HepG2 (cell line): ENCODE measurements around the gene KCNIP4. TPM values are rescaled to one million over a fixed set of nuclear protein-coding genes. Genes with fewer than 3 reads are reported as not detected.

ENCODE experiments used
- ATAC-seq: fragments of 200-7000 bp; cut with Tn5 transposase; 3 replicates; pipeline ENCODE4 v1.9.1; 2020; ENCODE audit warnings: mild to moderate bottlenecking, moderate library complexity
- BruUV-seq: library from RNA; stranded (reverse); fragments of 400-500 nt; replicated peaks from 2 replicates; lab custom pipeline; 2021; lab: Mats Ljungman, UMichigan
- CTCF ChIA-PET: fragments of 300-600 bp; formaldehyde crosslinking; extraction: SDS; loops from one replicate; lab custom pipeline; 2021; ENCODE audit warnings: low total read pairs, inconsistent platforms, low intra/inter-chr PET ratio; lab: Yijun Ruan, JAX
- POLR2A ChIA-PET: fragments of 350-600 bp; sonication (Branson Sonifier 250); formaldehyde crosslinking; loops from one replicate; lab custom pipeline; 2020; ENCODE audit warnings: antibody characterized with exemption, inconsistent platforms; lab: Yijun Ruan, JAX
- DNase-seq: peaks from one replicate; pipeline ENCODE4 v3.0.0-alpha.2; 2015; ENCODE audit warnings: low spot score
- FAIRE-seq: peaks from 3 replicates; lab custom pipeline; 2011; peaks lifted over from hg19 to GRCh38; lab: Jason Lieb, UNC
- H2AFZ ChIP-seq: one replicate; pipeline ENCODE4 v1.6.1; 2011; ENCODE audit warnings: low read length, inconsistent platforms
- H3K27ac ChIP-seq: fragments of 300-600 bp; 3 replicates; pipeline ENCODE4 v1.8.0; 2011; ENCODE audit warnings: mixed run types, mild to moderate bottlenecking, mixed read lengths, low read length, inconsistent platforms; ENCODE audit not compliant: insufficient read depth; ENCODE audit errors: extremely low read length
- H3K27me3 ChIP-seq, 2 experiments: fragments of 200-600 bp in 1 of 2; 2 replicates in 1 of 2; 3 replicates in 1 of 2; pipeline versions ENCODE4 v1.6.0 to v1.8.0; 2011; ENCODE audit warnings: low read length in 2 of 2, mild to moderate bottlenecking in 2 of 2, moderate library complexity in 2 of 2, inconsistent platforms in 1 of 2; ENCODE audit not compliant: insufficient read depth in 2 of 2, control insufficient read depth in 1 of 2
- H3K36me3 ChIP-seq, 2 experiments: fragments of 200-600 bp in 1 of 2; replicated peaks in 1 of 2; 2 replicates in 1 of 2; 3 replicates in 1 of 2; pipeline versions ENCODE4 v1.5.1 to v1.8.0; 2011; ENCODE audit warnings: low read length in 2 of 2, inconsistent platforms in 1 of 2; ENCODE audit not compliant: insufficient read depth in 2 of 2, control insufficient read depth in 1 of 2
- H3K4me1 ChIP-seq: 2 replicates; pipeline ENCODE4 v1.5.1; 2012; ENCODE audit warnings: low read length, inconsistent platforms; ENCODE audit not compliant: insufficient read depth
- H3K4me2 ChIP-seq: 2 replicates; pipeline ENCODE4 v1.6.0; 2011; ENCODE audit warnings: low read depth, low read length, inconsistent platforms
- H3K4me3 ChIP-seq, 3 experiments: fragments of 200-600 bp in 1 of 3; sonication (generic), shearing (Covaris generic) in 1 of 3; replicated peaks in 1 of 3; 2 replicates each; pipeline ENCODE4 v1.5.1; 2011 to 2016; ENCODE audit warnings: low read length in 3 of 3, inconsistent platforms in 2 of 3, low read depth in 2 of 3, mild to moderate bottlenecking in 2 of 3, control low read depth in 1 of 3, mixed read lengths in 1 of 3; ENCODE audit not compliant: insufficient read depth in 1 of 3
- H3K79me2 ChIP-seq: one replicate; pipeline ENCODE4 v1.6.1; 2011; ENCODE audit warnings: low read length, inconsistent platforms; ENCODE audit not compliant: insufficient read depth
- H3K9ac ChIP-seq: 2 replicates; pipeline ENCODE4 v1.6.0; 2011; ENCODE audit warnings: mild to moderate bottlenecking, low read depth, low read length, inconsistent platforms; ENCODE audit not compliant: insufficient read depth
- H3K9me3 ChIP-seq: 2 replicates; pipeline ENCODE4 v1.5.1; 2012; ENCODE audit warnings: mild to moderate bottlenecking, low read length
- H4K20me1 ChIP-seq: 2 replicates; pipeline ENCODE4 v1.6.0; 2011; ENCODE audit warnings: inconsistent platforms, mild to moderate bottlenecking, low read length, moderate library complexity; ENCODE audit not compliant: insufficient read depth
- AKAP8 ChIP-seq: sonication (generic); formaldehyde crosslinking; IDR thresholded peaks from 2 replicates; pipeline ENCODE4 v1.5.1; 2020; ENCODE audit warnings: mild to moderate bottlenecking, missing genetic modification reagents
- DNMT3B ChIP-seq: conservative IDR thresholded peaks from 2 replicates; pipeline ENCODE4 v1.6.1; 2016; ENCODE audit warnings: missing biosample characterization, control low read depth
- FOXM1 ChIP-seq: sonication (generic); formaldehyde crosslinking; IDR thresholded peaks from 2 replicates; pipeline ENCODE4 v1.5.0; 2020; ENCODE audit warnings: missing genetic modification reagents
- HNRNPL ChIP-seq: fragments of 200-400 bp; formaldehyde crosslinking; IDR thresholded peaks from 2 replicates; pipeline ENCODE4 v1.6.1; 2017; ENCODE audit warnings: mild to moderate bottlenecking, low read depth, low read length
- MAZ ChIP-seq, 2 experiments: sonication (generic) in 1 of 2; formaldehyde crosslinking in 1 of 2; IDR thresholded peaks; 2 replicates each; pipeline versions ENCODE4 v1.5.0 to v1.6.1; 2012 to 2020; ENCODE audit warnings: low read depth in 2 of 2, mild to moderate bottlenecking in 2 of 2, borderline replicate concordance in 1 of 2, improper control_type of control experiment in 1 of 2, low read length in 1 of 2, missing genetic modification reagents in 1 of 2, moderate library complexity in 1 of 2
- PCBP2 ChIP-seq: fragments of 200-400 bp; formaldehyde crosslinking; optimal IDR thresholded peaks from 2 replicates; pipeline ENCODE3; 2018; ENCODE audit warnings: low read length, low read depth; ENCODE audit not compliant: poor library complexity, severe bottlenecking
- PLSCR1 ChIP-seq: sonication (generic); formaldehyde crosslinking; IDR thresholded peaks from 2 replicates; pipeline ENCODE4 v1.5.0; 2020; ENCODE audit warnings: missing genetic modification reagents, mild to moderate bottlenecking, borderline replicate concordance
- SIX4 ChIP-seq: sonication (generic); formaldehyde crosslinking; IDR thresholded peaks from 2 replicates; pipeline ENCODE4 v1.4.0; 2020; ENCODE audit warnings: missing genetic modification reagents
- ZBTB37 ChIP-seq: sonication (generic); formaldehyde crosslinking; IDR thresholded peaks from 2 replicates; pipeline ENCODE4 v1.4.0; 2020; ENCODE audit warnings: mild to moderate bottlenecking, missing genetic modification reagents
- ZNF121 ChIP-seq: sonication (generic); formaldehyde crosslinking; IDR thresholded peaks from 2 replicates; pipeline ENCODE4 v1.5.0; 2020; ENCODE audit warnings: mild to moderate bottlenecking, missing genetic modification reagents
- ZNF142 ChIP-seq: sonication (generic); formaldehyde crosslinking; IDR thresholded peaks from 2 replicates; pipeline ENCODE4 v1.4.0; 2020; ENCODE audit warnings: missing genetic modification reagents
- ZNF205 ChIP-seq: IDR thresholded peaks from 2 replicates; pipeline ENCODE4 v1.6.1; 2018; ENCODE audit warnings: missing biosample characterization, missing genetic modification reagents
- ZNF773 ChIP-seq: sonication (generic); formaldehyde crosslinking; IDR thresholded peaks from 2 replicates; pipeline ENCODE4 v1.4.0; 2020; ENCODE audit warnings: missing genetic modification reagents, borderline replicate concordance
- WGBS: methylation state at CpG from one replicate; pipeline ENCODE4 v1.1.6; 2017; ENCODE audit warnings: low lambda C conversion rate; 5-methylcytosine and 5-hydroxymethylcytosine counted together
- in situ Hi-C: cut with HindIII; loops from 2 replicates; pipeline ENCODE4 v1.10.0; 2017; ENCODE audit warnings: low pct_unique_long_range_greater_than_20kb; ENCODE audit not compliant: extremely low pct_ligation_motif_present
- intact Hi-C: fragments of 100-400 bp; cut with micrococcal nuclease; formaldehyde crosslinking; loops from one replicate; pipeline ENCODE4 v1.10.0; 2022; ENCODE audit not compliant: unreplicated experiment
- polyA plus RNA-seq, 8 experiments: library from polyadenylated mRNA; depleted of rRNA in 3 of 8; stranded (reverse) in 7 of 8; unstranded in 1 of 8; fragments of >200 nt; fragmentation: Illumina TruSeq in 4 of 8; extraction: Trizol in 4 of 8; gene quantifications; 2 replicates each; pipeline versions ENCODE4 v1.2.1 to v1.2.3, GENCODE V29; 2011 to 2016; ENCODE audit warnings: low read depth in 4 of 8, missing spikeins in 1 of 8, mixed read lengths in 1 of 8; ENCODE audit not compliant: insufficient read depth in 1 of 8
- total RNA-seq, 5 experiments: library from RNA; depleted of rRNA; stranded (reverse); fragments of >200 nt; fragmentation: Illumina TruSeq; extraction: Trizol; gene quantifications; 2 replicates each; pipeline ENCODE4 v1.2.3, GENCODE V29; 2016; ENCODE audit warnings: low read depth in 1 of 5
- TF ChIP-seq, protein P1 (sequence below): IDR thresholded peaks from 2 replicates; pipeline ENCODE4 v1.6.1; 2012; ENCODE audit warnings: low read depth, low read length, improper control_type of control experiment

The KCNIP4 gene
- total and polyA plus RNA-seq, 2 of the 13 experiments (the other 11 are each of a cell fraction or from before 2014, with no cell fraction given): 0.09 TPM; not detected in 1

DNA sequence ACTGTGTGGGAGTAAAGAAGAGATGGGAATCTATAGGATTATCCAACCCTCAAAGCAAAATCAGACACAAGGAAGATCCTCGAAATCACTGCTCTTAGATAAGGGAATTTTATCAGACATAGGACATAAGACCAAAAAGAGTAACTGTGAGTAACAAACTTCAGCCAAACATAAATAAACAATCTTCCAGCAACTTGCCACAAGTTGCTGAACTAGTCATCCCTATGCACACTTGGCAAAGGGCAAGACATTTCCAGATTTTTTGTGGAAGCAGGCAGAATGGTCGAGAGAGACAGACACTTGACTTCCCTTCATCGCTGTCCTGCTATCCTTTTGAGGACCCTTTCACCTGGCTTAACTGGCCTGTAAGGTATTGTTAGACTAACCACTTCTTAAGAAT, 89.6 kb downstream of the KCNIP4 start:
- ATAC-seq (no peak), DNase-seq (no peak), FAIRE-seq (no peak)
- H2AFZ ChIP-seq: no peak overlapping the region
- 38% methylated on average over 3 of the region's 3 CpGs for WGBS
- BruUV-seq: no TSS peak
- CTCF ChIA-PET: no interaction called here
- no peak overlapping the region for H3K4me2 ChIP-seq
- no peak overlapping the region for H3K4me3 ChIP-seq
- H4K20me1 ChIP-seq: no peaks in the 10 kb centered on the region
- 0 out of 2 replicates have a peak, but pooled peaks cover 5% of the 10 kb centered on the region for H3K9me3 ChIP-seq
- POLR2A ChIA-PET: no interaction called here
- no peak overlapping the region for H3K27ac ChIP-seq
- no peaks in the 10 kb centered on the region for H3K4me1 ChIP-seq
- intact Hi-C loops (no loop called here), in situ Hi-C loops (no loop called here)
- no peak overlapping the region for H3K9ac ChIP-seq
- no peaks in the 10 kb centered on the region for H3K36me3 ChIP-seq
- no peaks in the 10 kb centered on the region for H3K27me3 ChIP-seq
- no peaks in the 10 kb centered on the region for H3K79me2 ChIP-seq
- TF ChIP-seq ZNF142 (CRISPR knock-in tag): no peak
- TF ChIP-seq PCBP2: no peak
- TF ChIP-seq, protein P1, sequence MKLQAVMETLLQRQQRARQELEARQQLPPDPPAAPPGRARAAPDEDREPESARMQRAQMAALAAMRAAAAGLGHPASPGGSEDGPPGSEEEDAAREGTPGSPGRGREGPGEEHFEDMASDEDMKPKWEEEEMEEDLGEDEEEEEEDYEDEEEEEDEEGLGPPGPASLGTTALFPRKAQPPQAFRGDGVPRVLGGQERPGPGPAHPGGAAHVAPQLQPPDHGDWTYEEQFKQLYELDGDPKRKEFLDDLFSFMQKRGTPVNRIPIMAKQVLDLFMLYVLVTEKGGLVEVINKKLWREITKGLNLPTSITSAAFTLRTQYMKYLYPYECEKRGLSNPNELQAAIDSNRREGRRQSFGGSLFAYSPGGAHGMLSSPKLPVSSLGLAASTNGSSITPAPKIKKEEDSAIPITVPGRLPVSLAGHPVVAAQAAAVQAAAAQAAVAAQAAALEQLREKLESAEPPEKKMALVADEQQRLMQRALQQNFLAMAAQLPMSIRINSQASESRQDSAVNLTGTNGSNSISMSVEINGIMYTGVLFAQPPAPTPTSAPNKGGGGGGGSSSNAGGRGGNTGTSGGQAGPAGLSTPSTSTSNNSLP: no peak
- no peak for TF ChIP-seq SIX4 (CRISPR knock-in tag)
- no peak for TF ChIP-seq AKAP8 (CRISPR knock-in tag)
- no peak for TF ChIP-seq MAZ (IDR thresholded peaks at IDR 0.05; ENCODE audit: borderline replicate concordance, low read depth, low read length)
- no peak for TF ChIP-seq MAZ (CRISPR knock-in tag; IDR thresholded peaks at IDR 0.05; ENCODE audit: low read depth)
- no peak for TF ChIP-seq ZNF121 (CRISPR knock-in tag)
- TF ChIP-seq ZNF773: no peak
- no peak for TF ChIP-seq ZBTB37
- no peak for TF ChIP-seq FOXM1 (CRISPR knock-in tag)
- no peak for TF ChIP-seq DNMT3B (CRISPR knock-in tag)
- TF ChIP-seq PLSCR1 (CRISPR knock-in tag): no peak
- TF ChIP-seq ZNF205 (CRISPR knock-in tag): no peak
- TF ChIP-seq HNRNPL: no peak
